Measurements from ENCODE around the gene ERICH6B.
"Not testable (repeated sequence)": the region's sequence is repeated elsewhere in the genome, so short reads cannot be mapped to it uniquely, and the experiment has no call there.

DNA sequence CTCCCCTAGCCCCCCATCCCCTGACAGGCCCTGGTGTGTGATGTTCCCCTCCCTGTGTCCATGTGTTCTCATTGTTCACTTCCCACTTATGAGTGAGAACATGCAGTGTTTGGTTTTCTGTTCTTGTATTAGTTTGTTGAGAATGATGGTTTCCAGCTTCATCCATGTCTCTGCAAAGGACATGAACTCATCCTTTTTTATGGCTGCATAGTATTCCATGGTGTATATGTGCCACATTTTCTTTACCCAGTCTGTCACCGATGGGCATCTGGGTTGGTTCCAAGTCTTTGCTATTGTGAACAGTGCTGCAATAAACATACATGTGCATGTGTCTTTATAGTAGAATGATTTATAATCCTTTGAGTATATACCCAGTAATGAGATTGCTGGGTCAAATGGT is 47.4 kb upstream of the ERICH6B start:
- TF ChIP-seq TCF12 (IDR thresholded peaks at IDR 0.05); GABPA (IDR thresholded peaks at IDR 0.05; ENCODE audit: low read depth); NRF1 (IDR thresholded peaks at IDR 0.05; ENCODE audit: low read depth, low read length): not testable (repeated sequence)
- TF ChIP-seq, protein P1, sequence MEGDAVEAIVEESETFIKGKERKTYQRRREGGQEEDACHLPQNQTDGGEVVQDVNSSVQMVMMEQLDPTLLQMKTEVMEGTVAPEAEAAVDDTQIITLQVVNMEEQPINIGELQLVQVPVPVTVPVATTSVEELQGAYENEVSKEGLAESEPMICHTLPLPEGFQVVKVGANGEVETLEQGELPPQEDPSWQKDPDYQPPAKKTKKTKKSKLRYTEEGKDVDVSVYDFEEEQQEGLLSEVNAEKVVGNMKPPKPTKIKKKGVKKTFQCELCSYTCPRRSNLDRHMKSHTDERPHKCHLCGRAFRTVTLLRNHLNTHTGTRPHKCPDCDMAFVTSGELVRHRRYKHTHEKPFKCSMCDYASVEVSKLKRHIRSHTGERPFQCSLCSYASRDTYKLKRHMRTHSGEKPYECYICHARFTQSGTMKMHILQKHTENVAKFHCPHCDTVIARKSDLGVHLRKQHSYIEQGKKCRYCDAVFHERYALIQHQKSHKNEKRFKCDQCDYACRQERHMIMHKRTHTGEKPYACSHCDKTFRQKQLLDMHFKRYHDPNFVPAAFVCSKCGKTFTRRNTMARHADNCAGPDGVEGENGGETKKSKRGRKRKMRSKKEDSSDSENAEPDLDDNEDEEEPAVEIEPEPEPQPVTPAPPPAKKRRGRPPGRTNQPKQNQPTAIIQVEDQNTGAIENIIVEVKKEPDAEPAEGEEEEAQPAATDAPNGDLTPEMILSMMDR (IDR thresholded peaks at IDR 0.05): not testable (repeated sequence)

Measured in SK-N-SH (cell line).